ENCODE data around the gene EXD3.

Gene EXD3

GRCh38 chr9:137369911-137370764, 52.8 kb downstream of the EXD3 start:
- Histone ChIP-seq H3K4me3 (ENCODE audit: low read depth, low read length) (no peak overlapping the region), H3K4me1 (ENCODE audit: control insufficient read depth, insufficient read depth, low read length) (no peaks in the 10 kb centered on the region), H3K9ac (ENCODE audit: low read depth, low read length) (no peak overlapping the region), H3K9me3 (ENCODE audit: control insufficient read depth, insufficient read depth, low read length) (no peaks in the 10 kb centered on the region), H3K36me3 (ENCODE audit: control insufficient read depth, insufficient read depth, low read length) (no peaks in the 10 kb centered on the region), H3K27me3 (ENCODE audit: control insufficient read depth, insufficient read depth, low read length) (no peaks in the 10 kb centered on the region)

- Histone ChIP-seq H3K4me3 (ENCODE audit: low read depth, low read length) (no peak overlapping the region), H3K4me1 (ENCODE audit: control insufficient read depth, insufficient read depth, low read length) (no peaks in the 10 kb centered on the region), H3K27me3 (ENCODE audit: control insufficient read depth, insufficient read depth, low read length) (no peaks in the 10 kb centered on the region), H3K9ac (ENCODE audit: low read depth, low read length) (no peak overlapping the region), H3K36me3 (ENCODE audit: control insufficient read depth, insufficient read depth, low read length) (no peaks in the 10 kb centered on the region), H3K9me3 (ENCODE audit: control insufficient read depth, insufficient read depth, low read length) (no peaks in the 10 kb centered on the region)
Observed at GRCh38 chr9:137369061-137369787, 53.7 kb downstream of the EXD3 start.

DNA sequence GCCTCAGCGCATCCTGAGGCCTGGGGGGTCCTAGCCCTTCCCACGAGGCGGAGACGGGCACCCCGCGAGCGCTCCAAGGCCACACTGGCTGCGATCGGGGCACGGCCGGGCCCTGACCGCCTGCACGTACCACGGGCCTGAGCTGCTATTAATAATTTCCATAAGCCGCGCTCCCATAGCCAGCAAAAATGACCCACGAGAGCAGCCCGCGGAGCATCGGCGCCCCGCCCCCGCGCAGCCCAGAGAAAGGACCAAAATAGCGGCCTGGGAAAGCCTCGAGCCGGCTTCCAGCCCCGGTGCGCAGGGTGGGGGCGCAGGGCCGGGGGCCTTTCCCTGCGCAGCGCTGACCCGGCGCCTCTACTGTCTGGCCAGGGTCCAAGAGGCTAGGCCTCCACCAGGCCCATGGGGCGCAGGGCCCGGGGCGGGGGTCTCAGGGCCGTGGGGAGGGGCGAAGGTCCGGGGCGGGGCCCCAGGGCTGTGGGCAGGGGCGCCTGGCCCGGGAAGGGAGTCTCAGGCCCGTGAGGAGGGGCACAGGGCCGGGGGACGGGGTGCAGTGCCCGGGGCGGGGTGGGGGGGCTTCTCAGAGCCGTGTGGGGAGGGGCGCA, 54.4 kb downstream of the EXD3 start:
- Histone ChIP-seq H3K9me3 (ENCODE audit: control insufficient read depth, insufficient read depth, low read length) (no peaks in the 10 kb centered on the region), H3K4me1 (ENCODE audit: control insufficient read depth, insufficient read depth, low read length) (no peaks in the 10 kb centered on the region), H3K9ac (ENCODE audit: low read depth, low read length) (no peak overlapping the region), H3K4me3 (ENCODE audit: low read depth, low read length) (no peak overlapping the region), H3K27me3 (ENCODE audit: control insufficient read depth, insufficient read depth, low read length) (no peaks in the 10 kb centered on the region), H3K36me3 (ENCODE audit: control insufficient read depth, insufficient read depth, low read length) (no peaks in the 10 kb centered on the region)

- Histone ChIP-seq H3K9me3 (ENCODE audit: control insufficient read depth, insufficient read depth, low read length) (no peaks in the 10 kb centered on the region), H3K4me3 (ENCODE audit: low read depth, low read length) (no peak overlapping the region), H3K9ac (ENCODE audit: low read depth, low read length) (no peak overlapping the region)
Observed at GRCh38 chr9:137367506-137368430, 55.2 kb downstream of the EXD3 start.

GRCh38 chr9:137366891-137367381, 56.0 kb downstream of the EXD3 start:
- no peak overlapping the region for H3K4me3 ChIP-seq (ENCODE audit: low read depth, low read length)
- no peaks in the 10 kb centered on the region for H3K9me3 ChIP-seq (ENCODE audit: control insufficient read depth, insufficient read depth, low read length)
- no peaks in the 10 kb centered on the region for H3K4me1 ChIP-seq (ENCODE audit: control insufficient read depth, insufficient read depth, low read length)
- peak overlapping the region; percentile 60 for H3K9ac ChIP-seq (ENCODE audit: low read depth, low read length)
- no peaks in the 10 kb centered on the region for H3K36me3 ChIP-seq (ENCODE audit: control insufficient read depth, insufficient read depth, low read length)
- no peaks in the 10 kb centered on the region for H3K27me3 ChIP-seq (ENCODE audit: control insufficient read depth, insufficient read depth, low read length)

More at GRCh38 chr9:137367506-137368430, 55.2 kb downstream of the EXD3 start:
- no peaks in the 10 kb centered on the region for H3K27me3 ChIP-seq (ENCODE audit: control insufficient read depth, insufficient read depth, low read length)
- H3K36me3 ChIP-seq (ENCODE audit: control insufficient read depth, insufficient read depth, low read length), result no peaks in the 10 kb centered on the region
- H3K4me1 ChIP-seq (ENCODE audit: control insufficient read depth, insufficient read depth, low read length), result no peaks in the 10 kb centered on the region

DNA sequence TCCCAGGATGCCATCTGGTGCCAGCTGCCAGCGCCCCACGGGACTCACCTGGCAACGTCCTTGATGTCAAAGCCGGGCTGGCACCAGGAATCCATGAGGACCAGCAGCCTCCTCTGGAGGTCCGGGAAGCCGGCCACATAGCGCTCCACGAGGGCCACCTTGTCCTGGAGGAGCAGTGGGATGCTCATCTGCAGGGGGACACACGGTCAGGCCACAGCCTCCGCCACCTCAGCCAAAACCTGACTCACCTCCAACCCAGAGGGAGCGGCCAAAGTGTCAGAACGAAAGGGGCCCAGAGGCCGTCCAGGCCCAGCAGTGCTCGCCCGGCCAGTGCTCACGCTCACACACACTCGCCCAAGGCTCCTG, 56.5 kb downstream of the EXD3 start:
- Histone ChIP-seq H3K4me1 (ENCODE audit: control insufficient read depth, insufficient read depth, low read length) (no peaks in the 10 kb centered on the region), H3K27me3 (ENCODE audit: control insufficient read depth, insufficient read depth, low read length) (no peaks in the 10 kb centered on the region), H3K9ac (ENCODE audit: low read depth, low read length) (peak overlapping the region; percentile 60), H3K9me3 (ENCODE audit: control insufficient read depth, insufficient read depth, low read length) (no peaks in the 10 kb centered on the region), H3K36me3 (ENCODE audit: control insufficient read depth, insufficient read depth, low read length) (no peaks in the 10 kb centered on the region), H3K4me3 (ENCODE audit: low read depth, low read length) (no peak overlapping the region)

DNA sequence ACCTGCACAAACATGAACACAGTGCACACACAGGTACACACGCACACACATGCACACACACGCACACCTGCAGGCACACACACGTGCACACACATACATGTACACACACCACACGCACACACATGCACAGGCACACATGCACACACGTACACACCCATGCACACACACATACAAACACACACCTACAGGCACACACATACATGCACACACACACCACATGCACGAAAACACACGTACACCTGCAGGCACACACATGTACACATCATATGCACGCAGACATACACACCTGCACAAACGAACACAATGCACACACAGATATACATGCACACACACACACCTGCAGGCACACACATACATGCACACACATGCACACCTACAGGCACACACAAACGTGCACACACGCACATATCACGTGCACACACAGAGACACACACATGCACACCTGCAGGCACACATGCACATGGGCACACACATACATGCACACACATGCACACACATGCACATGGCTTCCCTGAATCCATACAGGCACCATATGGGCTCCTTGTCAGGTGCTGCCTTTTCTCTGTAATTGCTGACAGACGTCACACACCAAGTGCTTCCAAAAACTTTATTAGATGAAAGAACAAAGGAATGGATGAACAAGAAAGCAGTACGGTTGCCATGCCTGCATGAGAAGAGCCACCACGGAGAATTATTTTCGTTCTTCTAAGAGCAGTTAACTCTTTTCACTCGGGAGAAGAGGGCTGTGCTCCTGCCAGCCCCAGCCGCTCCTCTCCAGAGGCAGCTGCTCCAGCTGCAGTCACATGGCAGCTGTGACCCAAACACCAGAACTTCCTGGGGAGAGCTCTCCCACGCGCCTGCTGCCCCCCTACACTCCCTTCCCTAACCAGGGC, 57.2 kb downstream of the EXD3 start:
- Histone ChIP-seq H3K4me3 (ENCODE audit: low read depth, low read length) (no peak overlapping the region), H3K4me1 (ENCODE audit: control insufficient read depth, insufficient read depth, low read length) (no peaks in the 10 kb centered on the region), H3K27me3 (ENCODE audit: control insufficient read depth, insufficient read depth, low read length) (no peaks in the 10 kb centered on the region), H3K9ac (ENCODE audit: low read depth, low read length) (no peak overlapping the region), H3K9me3 (ENCODE audit: control insufficient read depth, insufficient read depth, low read length) (no peaks in the 10 kb centered on the region), H3K36me3 (ENCODE audit: control insufficient read depth, insufficient read depth, low read length) (no peaks in the 10 kb centered on the region)

- no peaks in the 10 kb centered on the region for H3K4me1 ChIP-seq (ENCODE audit: control insufficient read depth, insufficient read depth, low read length)
- no peak overlapping the region for H3K9ac ChIP-seq (ENCODE audit: low read depth, low read length)
- H3K27me3 ChIP-seq (ENCODE audit: control insufficient read depth, insufficient read depth, low read length), result no peaks in the 10 kb centered on the region
- no peak overlapping the region for H3K4me3 ChIP-seq (ENCODE audit: low read depth, low read length)
- no peaks in the 10 kb centered on the region for H3K36me3 ChIP-seq (ENCODE audit: control insufficient read depth, insufficient read depth, low read length)
- no peaks in the 10 kb centered on the region for H3K9me3 ChIP-seq (ENCODE audit: control insufficient read depth, insufficient read depth, low read length)
Observed at GRCh38 chr9:137365056-137365455, 57.9 kb downstream of the EXD3 start.

DNA sequence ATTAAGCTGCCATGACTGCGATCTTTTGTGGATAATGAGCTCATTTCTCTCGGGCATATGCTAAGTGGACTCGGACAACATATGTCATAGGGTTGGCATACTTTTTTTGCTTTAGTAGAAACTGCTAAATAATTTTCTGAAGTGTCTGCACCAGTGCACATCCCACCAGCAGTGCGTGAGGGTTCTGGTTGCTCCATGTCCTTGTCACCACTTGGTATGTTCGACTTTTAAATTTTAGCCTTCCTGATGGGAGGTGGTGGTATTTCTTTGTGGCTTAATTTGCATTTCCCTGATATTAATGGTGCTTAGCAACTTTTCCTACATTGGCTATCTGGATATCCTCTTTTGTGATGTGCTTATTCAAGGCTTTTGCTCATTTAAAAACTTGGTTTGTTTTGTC, 63.1 kb downstream of the EXD3 start:
- H3K9ac ChIP-seq (ENCODE audit: low read depth, low read length), result no peak overlapping the region
- H3K4me3 ChIP-seq (ENCODE audit: low read depth, low read length), result no peak overlapping the region
- H3K27me3 ChIP-seq (ENCODE audit: control insufficient read depth, insufficient read depth, low read length), result no peaks in the 10 kb centered on the region
- peaks cover 5% of the 10 kb centered on the region for H3K9me3 ChIP-seq (ENCODE audit: control insufficient read depth, insufficient read depth, low read length)
- H3K36me3 ChIP-seq (ENCODE audit: control insufficient read depth, insufficient read depth, low read length), result no peaks in the 10 kb centered on the region
- H3K4me1 ChIP-seq (ENCODE audit: control insufficient read depth, insufficient read depth, low read length), result no peaks in the 10 kb centered on the region

DNA sequence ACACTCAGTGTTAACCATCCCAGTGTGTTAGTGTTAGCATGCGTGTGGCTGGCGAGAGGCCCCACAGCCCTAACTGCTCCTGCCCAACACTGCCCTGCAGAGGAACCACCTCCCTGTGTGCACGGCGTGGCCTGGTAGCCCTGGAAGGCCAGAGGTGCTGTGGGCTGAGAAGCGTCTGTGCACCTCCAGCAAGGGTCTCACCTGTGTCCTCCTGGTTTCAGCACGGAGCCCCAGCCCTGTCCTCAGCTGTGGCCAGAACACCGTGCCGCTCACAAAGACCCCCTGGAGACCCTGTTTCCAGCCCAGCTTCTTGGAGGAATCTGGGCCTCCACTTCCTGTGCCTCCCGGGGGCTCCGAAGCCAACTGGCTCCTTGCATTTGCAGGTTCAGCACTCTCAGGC, 64.8 kb downstream of the EXD3 start:
- H3K4me1 ChIP-seq (ENCODE audit: control insufficient read depth, insufficient read depth, low read length), result no peaks in the 10 kb centered on the region
- peaks cover 5% of the 10 kb centered on the region for H3K9me3 ChIP-seq (ENCODE audit: control insufficient read depth, insufficient read depth, low read length)
- no peaks in the 10 kb centered on the region for H3K36me3 ChIP-seq (ENCODE audit: control insufficient read depth, insufficient read depth, low read length)
- H3K27me3 ChIP-seq (ENCODE audit: control insufficient read depth, insufficient read depth, low read length), result no peaks in the 10 kb centered on the region
- no peak overlapping the region for H3K9ac ChIP-seq (ENCODE audit: low read depth, low read length)
- H3K4me3 ChIP-seq (ENCODE audit: low read depth, low read length), result no peak overlapping the region

Measured in iPS-15b (cell line).